ENCODE data around the gene SLC22A24.

The SLC22A24 gene

DNA sequence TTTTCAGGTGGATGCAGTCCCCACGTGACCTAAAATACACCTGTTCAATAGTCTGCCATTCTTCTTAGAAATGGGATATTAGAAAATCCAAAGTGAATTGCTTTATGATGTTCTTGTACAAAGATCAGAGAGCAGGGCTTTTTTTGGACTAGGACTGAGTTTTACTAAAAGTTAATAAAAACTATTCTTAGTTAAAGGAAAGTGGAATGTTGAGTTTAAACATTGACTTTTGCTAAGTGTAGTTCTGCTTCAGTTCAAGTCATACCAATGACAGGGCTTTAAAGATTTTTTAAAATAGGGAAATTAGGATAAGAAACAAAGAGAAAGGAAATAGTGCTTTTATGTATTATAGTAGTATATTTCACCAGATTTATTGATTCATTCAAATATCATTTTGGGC lies at the start of gene SLC22A24:
Gene SLC22A24 (minus strand): TSS at position 101 of the 400 bp plus-strand sequence. CDS start 442 bp downstream, outside the sequence.
- Histone ChIP-seq H3K27me3 (ENCODE audit: low read depth, low read length) (no peaks in the 10 kb centered on the region), H3K27ac (ENCODE audit: low read length) (no peak within 1 kb of the TSS), H3K9me3 (ENCODE audit: control insufficient read depth in 1 of 2, low read length in 2 of 2) (no peaks in the 10 kb centered on the region), H3K4me1 (ENCODE audit: control insufficient read depth in 1 of 2, insufficient read depth in 2 of 2, low read length in 2 of 2) (no peaks in the 10 kb centered on the region), H3K36me3 (ENCODE audit: control insufficient read depth in 1 of 2, insufficient read depth in 2 of 2, low read length in 2 of 2) (no peaks in the 10 kb centered on the region), H3K4me3 (ENCODE audit: low read depth in 1 of 2, low read length in 2 of 2) (no peak within 1 kb of the TSS)

DNA sequence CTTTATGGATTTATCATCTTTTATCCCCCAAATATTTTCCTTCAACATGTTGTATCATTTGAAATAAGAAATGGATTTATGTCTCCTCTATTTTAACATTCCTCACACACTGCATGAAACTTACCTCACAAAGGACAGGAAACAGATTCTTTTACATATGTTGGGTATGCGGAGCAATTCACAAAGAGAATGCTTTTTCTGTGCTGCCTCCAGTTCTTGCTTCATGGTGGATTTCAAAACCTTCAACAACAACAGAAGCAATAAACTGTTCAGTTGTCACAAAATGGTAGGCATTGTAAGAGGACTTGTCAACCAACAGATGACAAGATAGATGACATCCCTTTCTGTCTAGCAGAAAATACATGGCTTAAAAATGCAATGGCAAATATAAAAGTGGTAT lies 36.5 kb upstream of the SLC22A24 start:
- H3K4me1 ChIP-seq (ENCODE audit: control insufficient read depth in 1 of 2, insufficient read depth in 2 of 2, low read length in 2 of 2) = no peaks in the 10 kb centered on the region
- no peaks in the 10 kb centered on the region for H3K36me3 ChIP-seq (ENCODE audit: control insufficient read depth in 1 of 2, insufficient read depth in 2 of 2, low read length in 2 of 2)
- H3K9me3 ChIP-seq (ENCODE audit: control insufficient read depth in 1 of 2, low read length in 2 of 2) = peaks cover 0 to 5% of the 10 kb centered on the region in 2 donors
- H3K4me3 ChIP-seq (ENCODE audit: low read depth in 1 of 2, low read length in 2 of 2) = no peak overlapping the region
- H3K27me3 ChIP-seq (ENCODE audit: low read depth, low read length) = no peaks in the 10 kb centered on the region
- no peak overlapping the region for H3K27ac ChIP-seq (ENCODE audit: low read length)

DNA sequence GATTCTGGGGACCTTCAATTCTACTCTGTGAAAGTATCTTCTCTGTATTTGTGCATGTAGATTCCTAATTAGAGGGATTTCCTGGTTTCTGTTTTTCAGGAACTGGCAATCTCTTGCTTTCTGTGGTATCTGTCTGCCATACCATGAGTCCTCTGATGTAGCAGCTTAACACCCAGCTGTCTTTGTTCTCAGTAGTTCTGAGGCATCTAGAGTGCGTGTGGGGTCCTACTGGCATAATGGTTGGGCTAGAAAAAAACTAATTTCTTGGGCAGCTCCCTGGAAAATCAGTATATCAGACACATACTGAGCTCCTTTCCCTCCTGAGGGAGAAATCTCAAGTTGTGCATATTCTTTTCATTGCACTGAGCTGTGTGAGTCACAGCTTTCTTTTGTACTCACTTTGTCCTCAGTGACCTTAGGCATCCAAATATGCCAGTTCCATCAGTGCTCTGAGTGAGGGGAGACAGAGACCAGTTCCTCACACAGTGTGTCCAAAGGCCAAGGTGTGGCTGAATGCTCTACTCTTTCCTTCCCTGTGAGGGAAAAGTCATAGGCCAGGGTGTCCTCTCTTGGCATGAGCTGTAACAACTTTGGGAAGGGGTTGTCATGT lies 35.5 kb upstream of the SLC22A24 start:
- Histone ChIP-seq H3K27me3 (ENCODE audit: low read depth, low read length) (no peaks in the 10 kb centered on the region), H3K9me3 (ENCODE audit: control insufficient read depth in 1 of 2, low read length in 2 of 2) (peaks cover 0 to 5% of the 10 kb centered on the region in 2 donors), H3K4me3 (ENCODE audit: low read depth in 1 of 2, low read length in 2 of 2) (no peak overlapping the region), H3K36me3 (ENCODE audit: control insufficient read depth in 1 of 2, insufficient read depth in 2 of 2, low read length in 2 of 2) (no peaks in the 10 kb centered on the region), H3K27ac (ENCODE audit: low read length) (no peak overlapping the region), H3K4me1 (ENCODE audit: control insufficient read depth in 1 of 2, insufficient read depth in 2 of 2, low read length in 2 of 2) (no peaks in the 10 kb centered on the region)

- Histone ChIP-seq H3K4me3 (ENCODE audit: low read depth in 1 of 2, low read length in 2 of 2) (no peak overlapping the region), H3K27me3 (ENCODE audit: low read depth, low read length) (no peaks in the 10 kb centered on the region), H3K4me1 (ENCODE audit: control insufficient read depth in 1 of 2, insufficient read depth in 2 of 2, low read length in 2 of 2) (no peaks in the 10 kb centered on the region), H3K27ac (ENCODE audit: low read length) (no peak overlapping the region), H3K36me3 (ENCODE audit: control insufficient read depth in 1 of 2, insufficient read depth in 2 of 2, low read length in 2 of 2) (no peaks in the 10 kb centered on the region), H3K9me3 (ENCODE audit: control insufficient read depth in 1 of 2, low read length in 2 of 2) (peaks cover 0 to 8% of the 10 kb centered on the region in 2 donors)
Observed at GRCh38 chr11:63177872-63178271, 33.9 kb upstream of the SLC22A24 start.

- no peaks in the 10 kb centered on the region for H3K27me3 ChIP-seq (ENCODE audit: low read depth, low read length)
- no peak overlapping the region for H3K4me3 ChIP-seq (ENCODE audit: low read depth in 1 of 2, low read length in 2 of 2)
- no peaks in the 10 kb centered on the region for H3K9me3 ChIP-seq (ENCODE audit: control insufficient read depth in 1 of 2, low read length in 2 of 2)
- H3K27ac ChIP-seq (ENCODE audit: low read length) = no peak overlapping the region
- no peaks in the 10 kb centered on the region for H3K36me3 ChIP-seq (ENCODE audit: control insufficient read depth in 1 of 2, insufficient read depth in 2 of 2, low read length in 2 of 2)
- H3K4me1 ChIP-seq (ENCODE audit: control insufficient read depth in 1 of 2, insufficient read depth in 2 of 2, low read length in 2 of 2) = no peaks in the 10 kb centered on the region
Observed at GRCh38 chr11:63165706-63166310, 21.8 kb upstream of the SLC22A24 start.

DNA sequence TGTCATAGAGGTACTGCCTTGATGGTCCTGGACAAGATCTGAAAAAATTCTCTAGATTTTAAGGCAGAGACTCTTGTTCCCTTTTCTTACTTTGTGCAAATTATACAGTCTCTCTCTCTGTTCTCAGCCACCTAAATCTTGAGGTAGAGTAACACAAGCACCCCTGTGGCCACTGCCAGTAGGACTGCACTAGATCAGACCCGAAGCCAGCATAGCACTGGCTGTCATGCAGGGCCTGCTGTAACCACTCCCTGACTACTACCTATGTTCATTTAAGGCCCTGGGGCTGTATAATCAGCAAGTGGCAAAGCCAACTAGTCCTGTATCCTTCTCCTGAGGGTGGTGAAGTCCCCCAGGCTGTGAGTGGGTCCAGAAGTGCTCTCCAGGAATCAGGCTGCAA lies 11.8 kb upstream of the SLC22A24 start:
- Histone ChIP-seq H3K27me3 (ENCODE audit: low read depth, low read length) (no peaks in the 10 kb centered on the region), H3K27ac (ENCODE audit: low read length) (no peak overlapping the region), H3K36me3 (ENCODE audit: control insufficient read depth in 1 of 2, insufficient read depth in 2 of 2, low read length in 2 of 2) (no peaks in the 10 kb centered on the region), H3K4me1 (ENCODE audit: control insufficient read depth in 1 of 2, insufficient read depth in 2 of 2, low read length in 2 of 2) (no peaks in the 10 kb centered on the region), H3K9me3 (ENCODE audit: control insufficient read depth in 1 of 2, low read length in 2 of 2) (no peaks in the 10 kb centered on the region), H3K4me3 (ENCODE audit: low read depth in 1 of 2, low read length in 2 of 2) (no peak overlapping the region)

DNA sequence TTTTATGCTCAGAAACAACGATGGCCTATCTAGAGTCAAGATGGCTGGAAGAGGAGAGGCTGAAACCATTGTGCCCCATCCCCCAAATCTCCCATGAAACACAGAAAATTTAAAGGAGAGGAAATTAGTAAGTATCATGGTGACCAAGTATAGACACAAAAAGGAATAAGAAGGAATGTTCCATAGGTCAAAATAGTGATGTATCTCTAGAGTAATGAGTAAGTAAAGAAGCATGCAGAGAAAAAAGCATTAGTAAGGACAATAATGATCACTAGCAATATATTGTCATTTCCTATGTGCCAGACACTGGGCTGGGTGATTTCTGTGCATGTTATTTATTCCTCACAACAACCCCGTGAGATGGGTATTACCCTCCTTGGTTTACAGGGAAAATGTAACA lies 2.6 kb upstream of the SLC22A24 start:
- H3K9me3 ChIP-seq (ENCODE audit: control insufficient read depth in 1 of 2, low read length in 2 of 2) = no peaks in the 10 kb centered on the region
- H3K27ac ChIP-seq (ENCODE audit: low read length) = no peak overlapping the region
- no peaks in the 10 kb centered on the region for H3K4me1 ChIP-seq (ENCODE audit: control insufficient read depth in 1 of 2, insufficient read depth in 2 of 2, low read length in 2 of 2)
- H3K4me3 ChIP-seq (ENCODE audit: low read depth in 1 of 2, low read length in 2 of 2) = no peak overlapping the region
- no peaks in the 10 kb centered on the region for H3K27me3 ChIP-seq (ENCODE audit: low read depth, low read length)
- H3K36me3 ChIP-seq (ENCODE audit: control insufficient read depth in 1 of 2, insufficient read depth in 2 of 2, low read length in 2 of 2) = no peaks in the 10 kb centered on the region

DNA sequence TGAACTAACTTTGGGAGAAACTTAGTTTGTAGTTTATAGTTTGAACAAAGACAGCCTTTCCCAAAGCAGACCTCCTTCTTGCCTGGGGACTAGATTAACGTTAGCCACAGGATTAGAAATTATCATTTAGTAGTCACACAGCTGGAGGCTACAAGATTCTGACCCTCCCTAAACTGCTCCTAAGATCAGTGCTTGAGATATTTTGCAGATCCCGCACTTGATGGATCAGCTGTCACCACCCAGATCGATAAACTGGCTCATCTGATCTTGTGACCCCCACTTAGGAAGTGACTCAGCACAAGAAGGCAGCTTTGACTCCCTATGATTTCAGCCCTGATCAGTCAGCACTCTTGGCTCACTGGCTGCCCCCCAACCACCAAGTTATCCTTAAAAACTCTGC lies 1.6 kb downstream of the SLC22A24 start:
- H3K4me3 ChIP-seq (ENCODE audit: low read depth in 1 of 2, low read length in 2 of 2) = no peak overlapping the region
- no peaks in the 10 kb centered on the region for H3K4me1 ChIP-seq (ENCODE audit: control insufficient read depth in 1 of 2, insufficient read depth in 2 of 2, low read length in 2 of 2)
- no peaks in the 10 kb centered on the region for H3K9me3 ChIP-seq (ENCODE audit: control insufficient read depth in 1 of 2, low read length in 2 of 2)
- H3K27ac ChIP-seq (ENCODE audit: low read length) = no peak overlapping the region
- no peaks in the 10 kb centered on the region for H3K36me3 ChIP-seq (ENCODE audit: control insufficient read depth in 1 of 2, insufficient read depth in 2 of 2, low read length in 2 of 2)
- no peaks in the 10 kb centered on the region for H3K27me3 ChIP-seq (ENCODE audit: low read depth, low read length)

DNA sequence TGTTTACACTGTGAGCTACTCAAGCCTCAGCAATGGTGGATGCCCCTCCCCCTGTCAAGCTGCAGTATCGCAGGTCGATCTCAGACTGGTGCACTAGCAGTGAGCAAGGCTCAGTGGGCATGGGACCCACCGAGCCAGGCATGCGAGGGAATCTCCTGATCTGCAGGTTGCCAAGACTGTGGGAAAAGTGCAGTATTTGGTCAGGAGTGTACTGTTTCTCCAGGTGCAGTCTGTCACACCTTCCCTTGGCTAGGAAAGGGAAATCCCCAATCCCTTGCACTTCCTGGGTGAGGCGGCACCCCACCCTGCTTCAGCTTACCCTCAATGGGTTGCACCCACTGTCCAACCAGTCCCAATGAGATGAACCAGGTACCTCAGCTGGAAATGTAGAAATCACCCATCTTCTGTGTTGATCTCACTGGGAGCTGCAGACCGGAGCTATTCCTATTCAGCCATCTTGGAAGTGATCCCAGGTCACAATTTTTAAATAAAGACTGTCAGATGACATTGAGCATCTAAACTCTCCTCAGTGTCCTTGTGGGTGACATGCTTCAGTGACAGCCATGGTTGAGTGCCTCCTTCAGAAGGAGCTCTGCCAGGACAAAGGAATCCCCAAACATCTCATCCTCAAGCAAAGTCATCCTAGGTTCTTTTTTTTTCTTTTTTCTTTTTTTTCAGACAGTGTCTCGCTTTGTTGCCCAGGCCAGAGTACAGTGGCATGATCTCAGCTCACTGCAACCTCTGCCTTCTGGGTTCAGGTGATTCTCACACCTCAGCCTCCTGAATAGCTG lies 10.8 kb downstream of the SLC22A24 start:
- Histone ChIP-seq H3K4me3 (ENCODE audit: low read depth in 1 of 2, low read length in 2 of 2) (no peak overlapping the region), H3K27me3 (ENCODE audit: low read depth, low read length) (no peaks in the 10 kb centered on the region), H3K9me3 (ENCODE audit: control insufficient read depth in 1 of 2, low read length in 2 of 2) (peaks cover 0 to 2% of the 10 kb centered on the region in 2 donors), H3K4me1 (ENCODE audit: control insufficient read depth in 1 of 2, insufficient read depth in 2 of 2, low read length in 2 of 2) (no peaks in the 10 kb centered on the region), H3K27ac (ENCODE audit: low read length) (no peak overlapping the region), H3K36me3 (ENCODE audit: control insufficient read depth in 1 of 2, insufficient read depth in 2 of 2, low read length in 2 of 2) (no peaks in the 10 kb centered on the region)

DNA sequence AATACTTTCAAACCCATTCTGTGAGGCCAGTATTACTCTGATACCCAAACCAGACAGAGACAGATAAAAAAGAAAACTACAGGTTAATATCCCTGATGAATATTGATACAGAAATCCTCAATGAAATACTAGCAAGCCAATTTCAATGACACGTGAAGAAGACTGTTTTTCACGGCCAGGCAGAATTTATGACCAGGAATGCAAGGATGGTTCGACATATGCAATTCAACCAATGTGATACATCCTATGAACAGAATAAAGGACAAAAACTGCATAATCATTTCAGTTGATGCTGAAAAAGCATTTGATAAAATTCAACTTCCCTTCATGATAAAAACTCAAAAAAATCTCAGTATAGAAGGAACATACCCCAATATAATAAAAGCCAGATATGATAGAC lies 44.5 kb downstream of the SLC22A24 start:
- Histone ChIP-seq H3K4me3 (ENCODE audit: low read depth in 1 of 2, low read length in 2 of 2) (no peak overlapping the region), H3K36me3 (ENCODE audit: control insufficient read depth in 1 of 2, insufficient read depth in 2 of 2, low read length in 2 of 2) (no peaks in the 10 kb centered on the region), H3K27ac (ENCODE audit: low read length) (no peak overlapping the region), H3K4me1 (ENCODE audit: control insufficient read depth in 1 of 2, insufficient read depth in 2 of 2, low read length in 2 of 2) (no peaks in the 10 kb centered on the region), H3K9me3 (ENCODE audit: control insufficient read depth in 1 of 2, low read length in 2 of 2) (peaks cover 0 to 25% of the 10 kb centered on the region in 2 donors), H3K27me3 (ENCODE audit: low read depth, low read length) (no peaks in the 10 kb centered on the region)

GRCh38 chr11:63080682-63081081 lies 63.3 kb downstream of the SLC22A24 start:
- Histone ChIP-seq H3K4me3 (ENCODE audit: low read depth in 1 of 2, low read length in 2 of 2) (no peak overlapping the region), H3K27me3 (ENCODE audit: low read depth, low read length) (no peaks in the 10 kb centered on the region), H3K27ac (ENCODE audit: low read length) (no peak overlapping the region), H3K4me1 (ENCODE audit: control insufficient read depth in 1 of 2, insufficient read depth in 2 of 2, low read length in 2 of 2) (no peaks in the 10 kb centered on the region), H3K36me3 (ENCODE audit: control insufficient read depth in 1 of 2, insufficient read depth in 2 of 2, low read length in 2 of 2) (no peaks in the 10 kb centered on the region), H3K9me3 (ENCODE audit: control insufficient read depth in 1 of 2, low read length in 2 of 2) (no peaks in the 10 kb centered on the region)
